ENCODE data around the gene C18orf63. TPM values are rescaled to one million over a fixed set of nuclear protein-coding genes. Genes with fewer than 3 reads are reported as not detected.

The C18orf63 gene
- total and polyA plus RNA-seq, 2 of the 4 experiments (the other 2 are of a cell fraction): not detected

DNA sequence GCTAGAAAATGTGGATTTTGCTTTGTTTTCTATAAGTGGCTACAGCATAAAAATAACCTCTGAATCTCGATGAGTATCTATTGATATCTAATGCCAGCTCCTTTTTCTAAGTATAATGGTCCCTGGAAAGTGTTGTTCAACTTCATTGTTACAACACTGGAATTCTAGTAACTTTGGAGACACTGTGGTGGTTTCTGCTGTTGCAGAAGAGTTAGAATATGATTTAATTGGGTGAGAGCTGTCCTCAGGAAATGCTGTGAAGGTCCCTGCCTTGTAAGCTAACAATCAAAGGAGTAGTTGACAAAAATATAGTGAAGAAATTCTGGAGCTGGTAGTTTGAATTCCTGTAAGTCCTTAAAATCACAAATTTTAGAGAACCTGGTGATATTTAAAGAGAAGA, 62.1 kb downstream of the C18orf63 start:
- POLR2A ChIA-PET (ENCODE audit: unreplicated experiment): no interaction called here
- no peak overlapping the region for H3K18ac ChIP-seq (ENCODE audit: low read depth, low read length)
- CTCF ChIA-PET: no interaction called here
- TF ChIP-seq RFX5 (IDR thresholded peaks at IDR 0.05; ENCODE audit: low read depth, low read length): no peak
- no peak for TF ChIP-seq CHD1 (IDR thresholded peaks at IDR 0.05; ENCODE audit: low read depth, low read length)
- no peak for TF ChIP-seq CEBPB (IDR thresholded peaks at IDR 0.05; ENCODE audit: low read depth, low read length)
- no peak for TF ChIP-seq NFE2L2 (IDR thresholded peaks at IDR 0.05; ENCODE audit: low read depth, low read length)
- TF ChIP-seq, protein P1, sequence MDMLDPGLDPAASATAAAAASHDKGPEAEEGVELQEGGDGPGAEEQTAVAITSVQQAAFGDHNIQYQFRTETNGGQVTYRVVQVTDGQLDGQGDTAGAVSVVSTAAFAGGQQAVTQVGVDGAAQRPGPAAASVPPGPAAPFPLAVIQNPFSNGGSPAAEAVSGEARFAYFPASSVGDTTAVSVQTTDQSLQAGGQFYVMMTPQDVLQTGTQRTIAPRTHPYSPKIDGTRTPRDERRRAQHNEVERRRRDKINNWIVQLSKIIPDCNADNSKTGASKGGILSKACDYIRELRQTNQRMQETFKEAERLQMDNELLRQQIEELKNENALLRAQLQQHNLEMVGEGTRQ (IDR thresholded peaks at IDR 0.05; ENCODE audit: low read depth, low read length): no peak
- TF ChIP-seq RAD21 (IDR thresholded peaks at IDR 0.05; ENCODE audit: low read length): no peak
- no peak for TF ChIP-seq RCOR1 (IDR thresholded peaks at IDR 0.05; ENCODE audit: insufficient replicate concordance, low read length)
- no peak for TF ChIP-seq MXI1 (IDR thresholded peaks at IDR 0.05; ENCODE audit: borderline replicate concordance, low read depth, low read length)
- TF ChIP-seq SMC3 (IDR thresholded peaks at IDR 0.05; ENCODE audit: low read depth, low read length): no peak
- no peak for TF ChIP-seq MAFK (IDR thresholded peaks at IDR 0.05; ENCODE audit: low read depth, low read length)
- TF ChIP-seq MAZ (IDR thresholded peaks at IDR 0.05; ENCODE audit: borderline replicate concordance, low read depth, low read length): no peak
- TF ChIP-seq, protein P2, sequence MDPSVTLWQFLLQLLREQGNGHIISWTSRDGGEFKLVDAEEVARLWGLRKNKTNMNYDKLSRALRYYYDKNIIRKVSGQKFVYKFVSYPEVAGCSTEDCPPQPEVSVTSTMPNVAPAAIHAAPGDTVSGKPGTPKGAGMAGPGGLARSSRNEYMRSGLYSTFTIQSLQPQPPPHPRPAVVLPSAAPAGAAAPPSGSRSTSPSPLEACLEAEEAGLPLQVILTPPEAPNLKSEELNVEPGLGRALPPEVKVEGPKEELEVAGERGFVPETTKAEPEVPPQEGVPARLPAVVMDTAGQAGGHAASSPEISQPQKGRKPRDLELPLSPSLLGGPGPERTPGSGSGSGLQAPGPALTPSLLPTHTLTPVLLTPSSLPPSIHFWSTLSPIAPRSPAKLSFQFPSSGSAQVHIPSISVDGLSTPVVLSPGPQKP (IDR thresholded peaks at IDR 0.05; ENCODE audit: borderline replicate concordance, low read depth, low read length): no peak
- TF ChIP-seq BHLHE40 (IDR thresholded peaks at IDR 0.05; ENCODE audit: low read depth, low read length): no peak
- TF ChIP-seq, protein P3, sequence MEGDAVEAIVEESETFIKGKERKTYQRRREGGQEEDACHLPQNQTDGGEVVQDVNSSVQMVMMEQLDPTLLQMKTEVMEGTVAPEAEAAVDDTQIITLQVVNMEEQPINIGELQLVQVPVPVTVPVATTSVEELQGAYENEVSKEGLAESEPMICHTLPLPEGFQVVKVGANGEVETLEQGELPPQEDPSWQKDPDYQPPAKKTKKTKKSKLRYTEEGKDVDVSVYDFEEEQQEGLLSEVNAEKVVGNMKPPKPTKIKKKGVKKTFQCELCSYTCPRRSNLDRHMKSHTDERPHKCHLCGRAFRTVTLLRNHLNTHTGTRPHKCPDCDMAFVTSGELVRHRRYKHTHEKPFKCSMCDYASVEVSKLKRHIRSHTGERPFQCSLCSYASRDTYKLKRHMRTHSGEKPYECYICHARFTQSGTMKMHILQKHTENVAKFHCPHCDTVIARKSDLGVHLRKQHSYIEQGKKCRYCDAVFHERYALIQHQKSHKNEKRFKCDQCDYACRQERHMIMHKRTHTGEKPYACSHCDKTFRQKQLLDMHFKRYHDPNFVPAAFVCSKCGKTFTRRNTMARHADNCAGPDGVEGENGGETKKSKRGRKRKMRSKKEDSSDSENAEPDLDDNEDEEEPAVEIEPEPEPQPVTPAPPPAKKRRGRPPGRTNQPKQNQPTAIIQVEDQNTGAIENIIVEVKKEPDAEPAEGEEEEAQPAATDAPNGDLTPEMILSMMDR (conservative IDR thresholded peaks at IDR 0.05; ENCODE audit: low read depth, low read length): no peak
- no peak overlapping the region for H4K8ac ChIP-seq (ENCODE audit: low read depth in 2 of 2, low read length in 2 of 2)
- intact Hi-C loops (cut with micrococcal nuclease): no loop called here
- no peak overlapping the region for H2BK5ac ChIP-seq (ENCODE audit: low read depth, low read length, poor library complexity, severe bottlenecking)
- H3K79me1 ChIP-seq (ENCODE audit: low read depth in 1 of 2, low read length in 2 of 2): no peaks in the 10 kb centered on the region
- H4K5ac ChIP-seq (ENCODE audit: low read depth, low read length): no peak overlapping the region
- no peak overlapping the region for H3K56ac ChIP-seq (ENCODE audit: extremely low read depth, insufficient read depth, low read length)
- no peaks in the 10 kb centered on the region for H3K4me1 ChIP-seq (ENCODE audit: control insufficient read depth, insufficient read depth, low read length)
- H3K36me3 ChIP-seq (ENCODE audit: control insufficient read depth, insufficient read depth, low read length): no peaks in the 10 kb centered on the region
- H2AK9ac ChIP-seq (replicated peaks; ENCODE audit: low read depth, low read length, poor library complexity): no peak overlapping the region
- H3K14ac ChIP-seq (replicated peaks; ENCODE audit: low read depth, low read length): no peak overlapping the region
- H2AFZ ChIP-seq (replicated peaks; ENCODE audit: low read length, poor library complexity): no peak overlapping the region
- H3K9ac ChIP-seq (ENCODE audit: low read depth, low read length): no peak overlapping the region
- dilution Hi-C loops (cut with HindIII; ENCODE audit: low sequenced_read_pairs, unreplicated experiment): no loop called here
- H3K4me3 ChIP-seq (ENCODE audit: insufficient read depth, low read depth, low read length): no peak overlapping the region
- H2AK5ac ChIP-seq (ENCODE audit: low read depth, low read length): no peak overlapping the region
- peaks cover 5% of the 10 kb centered on the region for H3K27me3 ChIP-seq (ENCODE audit: control insufficient read depth, insufficient read depth, low read length)
- no peak overlapping the region for H3K4me2 ChIP-seq (ENCODE audit: low read depth, low read length)
- no peaks in the 10 kb centered on the region for H4K20me1 ChIP-seq (ENCODE audit: insufficient read depth, low read length)
- no CpG with 5 or more reads among the region's 1 CpG for WGBS, 2 experiments (ENCODE audit: extremely low coverage in 2 of 2, insufficient read length in 1 of 2)
- no peak overlapping the region for H3K27ac ChIP-seq (ENCODE audit: insufficient read depth, low read length)
- H3K4ac ChIP-seq (ENCODE audit: low read depth, low read length): no peak overlapping the region
- ATAC-seq (ENCODE audit: low read depth): no peak
- no TSS peak for BruUV-seq (replicated peaks)
- no peak overlapping the region for H2BK15ac ChIP-seq (ENCODE audit: low read depth, low read length)
- no peak for DNase-seq
- H3K9me1 ChIP-seq (ENCODE audit: insufficient read depth, low read length): no peaks in the 10 kb centered on the region
- H4K91ac ChIP-seq (ENCODE audit: insufficient read depth, low read depth, low read length): no peak overlapping the region
- H3K23ac ChIP-seq (ENCODE audit: low read depth, low read length): no peak overlapping the region
- in situ Hi-C loops (cut with MboI; ENCODE audit: low sequenced_read_pairs): no loop called here
- H2BK120ac ChIP-seq (ENCODE audit: low read depth, low read length): no peak overlapping the region
- no peak overlapping the region for H2BK20ac ChIP-seq (ENCODE audit: low read depth, low read length)
- no peaks in the 10 kb centered on the region for H3K9me3 ChIP-seq (ENCODE audit: control insufficient read depth, insufficient read depth, low read length)

Data from IMR-90 (cell line).